CD4-positive, alpha-beta T cell treated with Interleukin-2 at 100 ng/mL for 4 hours (primary cell): ENCODE results near the gene AGO3.
"Not testable (repeated sequence)": the region's sequence is repeated elsewhere in the genome, so short reads cannot be mapped to it uniquely, and the experiment has no call there.

Experiments used
- DNase-seq: peaks from one replicate; pipeline ENCODE4 v3.0.0-alpha.2; 2020; ENCODE audit warnings: low spot score

AGO3 gene

GRCh38 chr1:36008546-36009197, 77.8 kb downstream of the AGO3 start:
- DNase-seq: no peak

DNA sequence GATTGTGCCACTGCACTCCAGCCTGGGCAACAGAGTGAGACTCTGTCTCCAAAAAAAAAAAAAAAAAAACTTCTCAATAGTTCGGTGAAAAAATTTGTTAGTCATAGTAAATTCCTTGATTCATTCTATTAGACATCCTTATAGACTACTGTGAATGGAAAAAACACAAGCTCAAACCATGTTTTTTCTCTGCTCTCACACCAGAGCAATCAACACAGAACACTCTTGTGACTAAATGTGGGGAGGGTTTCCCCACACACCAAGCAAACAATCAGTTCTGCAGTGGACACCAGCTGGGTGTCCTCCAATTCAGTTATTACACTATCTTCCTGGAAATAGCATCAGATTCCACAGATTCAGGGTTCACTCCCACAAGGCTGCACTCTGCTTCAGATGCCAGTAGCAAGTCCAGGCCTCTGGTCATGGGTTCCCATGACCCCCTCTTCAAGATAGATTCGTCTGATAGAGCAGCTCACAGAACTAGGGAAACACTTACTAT, 83.9 kb downstream of the AGO3 start:
- DNase-seq: no peak

DNA sequence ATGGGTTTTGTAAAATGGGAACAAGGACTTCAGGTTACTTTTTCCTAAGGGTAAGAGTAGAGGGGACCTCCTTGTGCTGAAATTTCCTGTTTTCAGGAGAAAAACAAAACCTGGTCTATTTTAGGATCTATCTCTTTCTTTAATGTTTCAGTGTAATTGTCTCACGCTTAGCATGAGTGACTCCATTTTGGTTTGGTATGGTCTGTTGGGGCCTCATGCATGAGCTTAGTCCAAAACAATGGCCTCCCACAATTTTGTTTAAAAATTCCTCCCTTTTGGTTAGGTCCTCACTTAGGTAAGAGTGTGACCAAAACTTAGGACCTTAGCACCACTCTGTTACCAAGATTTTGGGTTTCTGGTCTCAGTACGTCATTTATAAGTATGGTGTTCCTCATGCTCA, 85.8 kb downstream of the AGO3 start:
- DNase-seq: no peak

DNA sequence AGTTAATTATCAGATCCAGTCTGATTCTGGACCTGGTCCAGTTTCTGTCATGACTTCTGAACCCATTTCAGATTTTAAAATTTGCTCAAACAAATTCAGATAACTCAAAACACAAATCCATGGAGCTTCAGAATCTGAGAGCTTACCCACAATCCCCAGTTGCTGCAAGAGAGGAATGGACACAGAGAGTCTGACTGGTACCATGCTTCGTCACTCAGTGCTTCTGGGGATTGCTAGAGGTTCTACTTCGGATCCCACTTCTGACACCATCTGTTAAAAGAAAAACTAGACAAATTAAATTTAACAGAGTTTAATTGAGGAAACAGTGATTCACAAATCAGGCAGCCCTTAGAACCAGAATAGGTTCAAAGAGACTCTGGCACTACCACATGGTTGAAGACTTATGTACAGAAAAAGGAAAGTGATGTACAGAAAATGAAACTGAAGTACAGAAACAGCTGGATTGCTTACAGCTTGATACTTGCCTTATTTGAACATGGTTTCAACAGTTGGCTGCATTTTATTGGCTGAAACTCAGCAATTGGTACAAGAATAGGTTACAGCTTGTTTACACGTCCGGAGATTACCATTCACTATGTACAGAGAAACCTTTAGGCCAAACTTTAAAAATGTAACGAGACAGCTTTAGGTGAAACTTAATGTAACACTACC, 92.3 kb downstream of the AGO3 start:
- DNase-seq: peak; percentile 4

DNA sequence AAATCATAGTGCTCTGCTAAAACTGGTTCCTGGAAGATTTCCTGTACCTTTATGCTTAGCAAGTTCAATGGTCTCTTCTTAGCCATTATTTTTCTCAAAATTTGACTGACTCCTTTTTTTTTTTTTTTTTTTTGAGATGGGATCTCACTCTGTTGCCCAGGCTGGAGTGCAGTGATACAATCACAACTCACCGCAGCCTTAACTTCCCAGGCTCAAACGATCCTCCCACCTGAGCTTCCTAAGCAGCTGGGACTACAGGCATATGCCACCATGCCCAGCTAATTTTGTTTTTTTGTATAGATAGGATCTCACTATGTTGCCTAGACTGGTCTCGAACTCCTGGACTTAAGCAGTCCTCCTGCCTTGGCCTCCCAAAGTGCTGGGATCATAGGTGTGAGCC, 93.1 kb downstream of the AGO3 start:
- not testable (repeated sequence) for DNase-seq

GRCh38 chr1:36024847-36025246, 93.9 kb downstream of the AGO3 start:
- DNase-seq: no peak

- DNase-seq: no peak
These were observed 96.9 kb downstream of the AGO3 start for GRCh38 chr1:36027766-36028165.

GRCh38 chr1:36031441-36031840, 100.5 kb downstream of the AGO3 start:
- no peak for DNase-seq

- DNase-seq: no peak
These were observed 103.8 kb downstream of the AGO3 start for GRCh38 chr1:36034692-36035091.

DNA sequence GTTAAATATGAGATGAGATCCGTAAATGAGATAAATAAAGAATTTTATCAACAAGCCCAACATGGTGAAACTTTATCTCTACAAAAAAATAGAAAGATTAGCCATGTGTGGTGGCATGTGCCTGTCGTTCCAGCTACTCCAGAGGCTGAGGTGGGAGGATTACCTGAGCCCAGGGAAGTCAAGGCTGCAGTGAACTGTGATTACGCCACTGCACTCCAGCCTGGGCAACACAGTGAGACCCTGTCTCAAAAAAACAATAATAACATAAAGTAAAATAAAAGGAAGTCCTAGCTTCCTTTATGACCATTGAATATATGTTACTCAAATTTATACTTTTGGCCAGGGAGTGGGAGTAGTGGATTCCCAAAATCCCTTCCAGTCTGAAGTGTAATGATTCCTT, 104.2 kb downstream of the AGO3 start:
- DNase-seq: no peak

DNA sequence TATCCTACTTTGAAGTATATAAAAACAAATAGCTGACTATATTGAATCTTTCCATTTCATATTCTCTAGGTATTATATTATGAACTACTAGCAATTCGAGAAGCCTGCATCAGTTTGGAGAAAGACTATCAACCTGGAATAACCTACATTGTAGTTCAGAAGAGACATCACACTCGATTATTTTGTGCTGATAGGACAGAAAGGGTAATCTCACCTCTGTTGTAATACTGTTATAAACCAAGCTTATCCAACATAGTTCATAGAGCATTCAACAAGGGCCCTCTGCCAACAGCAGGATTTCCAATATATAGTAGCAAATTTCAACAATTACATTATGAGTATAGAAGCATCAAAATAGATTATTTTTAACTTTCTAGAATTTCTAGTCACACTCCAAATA, 109.3 kb downstream of the AGO3 start:
- DNase-seq: no peak

DNA sequence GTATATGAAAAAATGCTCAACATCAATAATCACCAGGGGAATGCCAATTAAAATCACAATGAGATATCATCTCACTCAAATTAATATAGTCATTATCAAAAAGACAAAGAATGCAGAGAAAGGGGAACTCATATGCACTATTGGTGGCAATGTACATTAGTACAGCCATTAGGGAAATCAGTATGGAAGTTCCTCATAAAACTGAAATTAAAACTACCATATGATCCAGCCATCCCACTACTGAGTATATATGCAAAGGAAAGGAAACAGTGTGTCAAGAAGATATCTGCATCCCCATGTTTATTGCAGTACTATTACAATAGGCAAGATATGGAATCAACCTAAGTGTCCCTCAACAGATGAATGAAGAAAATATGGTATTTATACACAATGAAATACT, 120.9 kb downstream of the AGO3 start:
- DNase-seq: no peak

DNA sequence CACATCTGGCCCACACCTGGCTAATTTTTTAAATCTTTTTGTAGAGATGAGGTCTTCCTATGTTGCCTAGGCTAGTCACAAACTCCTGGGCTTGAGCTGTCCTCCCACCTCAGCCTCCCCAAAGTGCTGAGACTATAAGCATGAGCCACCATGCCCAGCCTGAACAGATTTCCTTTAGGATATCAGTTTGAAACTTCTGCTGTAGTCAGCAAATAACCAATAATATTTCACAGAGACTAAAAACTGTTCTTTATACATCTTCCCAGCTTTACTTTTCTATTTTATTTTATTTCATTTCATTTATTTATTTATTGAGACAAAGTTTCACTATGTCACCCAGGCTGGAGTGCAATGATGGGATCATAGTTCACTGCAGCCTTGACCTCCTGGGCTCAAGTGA, 123.1 kb downstream of the AGO3 start:
- DNase-seq: no peak

GRCh38 chr1:36055706-36056105, 124.8 kb downstream of the AGO3 start:
- no peak for DNase-seq

DNA sequence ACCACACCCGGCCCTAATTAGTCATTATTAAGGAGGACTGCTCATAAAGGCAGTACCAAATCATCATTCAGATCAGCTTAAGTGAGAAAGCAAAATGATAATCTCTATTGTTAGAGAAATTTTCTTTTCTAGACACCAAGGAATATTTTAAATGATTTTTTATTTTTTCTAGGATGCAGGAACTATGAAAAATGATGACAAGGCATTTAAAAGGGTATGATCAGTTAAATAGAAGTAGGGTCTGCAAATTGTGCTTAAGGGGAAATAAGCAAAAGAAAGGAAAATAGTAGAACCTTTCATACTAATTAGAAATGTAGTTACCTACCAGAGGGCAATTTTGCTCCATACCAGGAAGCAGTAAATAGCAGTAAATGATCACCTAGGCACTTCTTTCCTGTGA, 131.4 kb downstream of the AGO3 start:
- DNase-seq: no peak

DNA sequence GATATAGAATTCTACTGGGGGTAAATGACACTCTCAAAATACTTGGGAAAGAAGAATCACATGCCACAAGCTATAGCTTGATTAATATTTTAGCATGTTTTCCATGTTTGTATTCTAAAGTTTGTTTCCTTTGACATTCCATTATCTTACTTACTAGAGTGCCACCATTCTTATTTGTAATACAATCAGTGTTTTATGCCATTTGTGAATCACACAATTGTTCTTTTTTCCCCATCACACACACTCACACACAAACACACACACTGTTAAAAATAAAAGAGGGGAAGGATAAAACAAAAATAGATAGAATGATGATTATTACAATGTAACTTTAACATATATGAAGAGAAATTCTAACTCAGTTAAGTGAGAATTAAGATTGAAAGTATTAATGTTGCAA, 137.0 kb downstream of the AGO3 start:
- no peak for DNase-seq

GRCh38 chr1:36068866-36069265, 138.0 kb downstream of the AGO3 start:
- DNase-seq: no peak

- no peak for DNase-seq
These were observed 139.4 kb downstream of the AGO3 start for GRCh38 chr1:36070349-36070748.

DNA sequence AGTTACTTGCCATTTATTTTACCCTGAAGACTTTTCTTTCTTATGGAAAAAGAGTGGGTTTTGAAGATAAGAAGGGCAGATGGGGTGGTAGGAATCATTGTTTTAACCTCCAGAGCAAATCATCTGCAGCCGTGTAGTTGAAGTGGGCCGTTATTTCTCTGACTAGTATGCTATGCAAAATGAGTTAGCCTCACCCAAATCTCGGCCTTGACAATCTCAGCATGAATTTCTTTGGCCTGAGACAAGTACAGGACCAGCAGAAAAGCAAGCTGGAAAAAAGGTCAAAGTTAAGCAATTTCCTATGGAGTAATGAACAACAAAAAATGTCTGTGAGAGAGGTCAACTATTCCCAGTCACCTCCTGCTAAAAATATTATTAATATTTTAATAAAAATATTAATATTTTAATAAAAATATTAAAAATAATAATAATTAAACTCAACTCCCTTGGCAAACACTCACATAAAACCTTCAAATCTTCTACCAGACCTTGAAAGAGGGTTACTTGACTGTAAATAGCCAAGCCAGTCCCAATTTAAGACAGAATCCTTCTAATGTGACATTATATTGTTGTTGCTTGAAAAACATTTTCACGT, 146.2 kb downstream of the AGO3 start:
- DNase-seq: no peak

GRCh38 chr1:36080236-36080635, 149.3 kb downstream of the AGO3 start:
- DNase-seq: no peak

DNA sequence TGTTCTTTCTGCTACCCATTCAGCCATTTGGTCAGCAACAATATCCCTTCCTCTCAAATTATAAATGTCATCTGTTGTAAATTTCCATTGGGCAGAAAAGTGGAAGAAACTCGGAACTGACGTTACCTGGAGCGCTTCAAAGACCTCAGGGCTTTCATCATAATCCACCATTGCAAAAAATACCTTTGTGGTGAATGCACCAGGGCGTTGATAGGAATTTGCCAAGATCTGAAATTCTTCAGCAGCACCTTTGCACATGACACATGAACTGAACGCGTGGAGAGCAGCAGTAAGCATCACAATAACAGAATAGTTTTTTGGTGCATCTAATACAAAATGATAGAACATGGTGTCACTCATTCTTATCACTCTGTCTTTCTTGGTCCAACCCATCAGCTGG, 149.9 kb downstream of the AGO3 start:
- DNase-seq: no peak

GRCh38 chr1:36081926-36082485, 151.1 kb downstream of the AGO3 start:
- no peak for DNase-seq

- DNase-seq: no peak
These were observed 152.3 kb downstream of the AGO3 start for GRCh38 chr1:36083219-36083618.
